Activated T-helper 1 cell treated with Interleukin-2 at 50 U/mL for 16 hours (primary cell): ENCODE data around the gene DRGX.

Source experiments
- DNase-seq: peaks from one replicate; pipeline ENCODE4 v3.0.0-alpha.2; 2020; ENCODE audit warnings: low read depth

Gene DRGX

GRCh38 chr10:49318028-49318427 is 77.9 kb downstream of the DRGX start:
- no peak for DNase-seq

DNA sequence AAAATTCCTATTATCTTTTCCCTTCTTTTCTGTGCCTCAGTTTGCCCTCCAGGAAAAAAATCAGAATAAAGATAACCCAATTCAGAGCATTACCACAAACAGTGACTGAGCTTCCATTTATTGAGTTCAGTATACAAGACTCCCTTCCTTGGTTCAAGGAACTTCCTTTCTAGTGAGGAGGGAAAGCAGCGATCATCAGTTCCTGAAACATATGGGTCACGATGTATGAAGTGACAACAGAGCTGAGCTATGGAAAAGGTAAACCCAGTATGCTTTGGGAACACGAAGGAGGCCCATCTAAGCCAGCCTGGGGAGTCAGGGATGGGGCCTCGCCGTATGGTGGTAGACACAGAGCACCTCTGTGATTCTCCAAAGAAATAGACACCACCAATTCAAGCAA is 81.1 kb downstream of the DRGX start:
- DNase-seq: no peak
